GM11168 (cell line): ENCODE results near the gene ISL1.

ENCODE experiments used
- in situ Hi-C: fragments of 300-500 bp; cut with MboI; formaldehyde crosslinking; loops from one replicate; pipeline ENCODE4 v1.12.0; 2022; ENCODE audit warnings: low sequenced_read_pairs; ENCODE audit not compliant: unreplicated experiment

Gene ISL1

DNA sequence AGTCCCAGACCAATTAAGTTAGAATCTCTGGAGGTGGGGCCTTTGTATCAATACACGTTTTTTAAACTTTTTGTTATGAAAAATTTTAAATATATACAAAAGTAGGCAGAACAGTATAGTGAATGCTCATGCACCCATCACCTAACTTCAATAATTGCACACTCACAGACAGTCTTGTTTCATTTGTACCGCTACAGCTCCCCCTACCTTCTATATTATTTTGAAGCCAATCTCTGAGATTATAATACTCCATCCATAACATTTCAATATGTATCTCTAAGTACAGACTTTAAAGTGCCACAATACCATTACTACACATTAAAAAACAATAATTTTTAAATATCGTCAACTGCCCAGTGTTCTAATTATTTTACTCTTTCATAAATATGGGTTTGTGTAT, 32.9 kb downstream of the ISL1 start:
- in situ Hi-C loops: no loop called here

DNA sequence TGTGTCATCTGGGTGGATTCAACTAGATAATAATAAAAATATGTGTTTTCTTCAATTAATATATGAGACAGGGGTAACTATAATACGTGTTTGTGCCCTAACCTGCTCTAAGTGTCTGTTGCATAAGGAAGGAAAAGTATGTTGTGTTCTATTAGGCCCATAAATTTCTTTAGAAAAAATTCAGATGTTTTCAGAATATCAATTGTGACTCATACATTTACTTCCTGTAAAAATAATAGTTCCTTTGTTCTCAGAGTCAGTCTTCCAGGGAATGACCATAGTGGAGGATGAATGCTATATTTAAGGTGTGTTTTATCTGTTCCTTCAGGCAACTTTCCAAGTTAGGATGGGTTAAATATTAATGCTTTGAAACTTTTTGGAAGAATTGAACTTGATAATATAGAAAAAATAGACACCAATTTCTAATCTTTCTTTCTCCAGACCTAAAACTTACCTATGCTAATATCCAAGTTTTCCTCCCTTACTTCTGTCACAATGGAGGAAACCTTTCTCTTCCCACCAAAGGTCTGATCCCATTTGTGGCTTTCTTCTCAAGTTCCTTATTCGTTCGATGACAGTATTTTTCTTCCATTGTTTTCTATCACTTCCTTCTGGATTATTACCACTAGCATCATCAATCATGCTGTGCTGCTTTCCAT, 49.9 kb downstream of the ISL1 start:
- in situ Hi-C loops: no loop called here

DNA sequence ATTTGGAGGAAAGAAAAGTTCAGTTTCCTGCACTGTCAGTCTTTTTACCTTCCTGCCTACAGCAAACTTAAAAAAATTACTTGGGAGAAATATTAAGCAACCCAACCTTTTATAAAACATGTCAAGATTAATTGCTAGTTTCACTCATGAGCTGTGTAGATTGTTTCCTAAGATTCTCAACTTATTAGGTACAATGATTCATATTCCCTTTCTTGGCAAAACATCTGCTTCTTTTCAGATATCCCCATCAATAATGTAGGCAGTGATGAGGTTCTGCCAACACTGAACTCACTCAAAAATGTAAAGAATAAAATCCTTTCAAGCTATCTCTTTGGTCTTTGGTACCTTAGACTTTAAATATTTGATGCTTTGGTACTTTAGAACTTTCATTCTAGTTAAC, 56.0 kb downstream of the ISL1 start:
- in situ Hi-C loops: no loop called here
